Osteocyte (in vitro differentiated cells): ENCODE results near the gene BECN2. TPM values are rescaled to one million over a fixed set of nuclear protein-coding genes. Genes with fewer than 3 reads are reported as not detected.
A peak's percentile ranks its signal among the peaks of the same experiment; 100 is the strongest.

ENCODE experiments used
- DNase-seq: peaks from one replicate; pipeline ENCODE4 v3.0.0; 2021; ENCODE audit warnings: mixed read lengths; ENCODE audit not compliant: unreplicated experiment; ENCODE audit errors: extremely low spot score
- H3K27ac Mint-ChIP-seq: one replicate; pipeline ENCODE4 v1.8.0; 2021; ENCODE audit warnings: mild to moderate bottlenecking, mixed read lengths; ENCODE audit not compliant: unreplicated experiment
- H3K27me3 Mint-ChIP-seq: one replicate; pipeline ENCODE4 v1.8.0; 2021; ENCODE audit warnings: mixed read lengths; ENCODE audit not compliant: unreplicated experiment
- H3K36me3 Mint-ChIP-seq: one replicate; pipeline ENCODE4 v1.8.0; 2021; ENCODE audit warnings: mixed read lengths; ENCODE audit not compliant: unreplicated experiment
- H3K4me1 Mint-ChIP-seq: one replicate; pipeline ENCODE4 v1.8.0; 2021; ENCODE audit warnings: mixed read lengths; ENCODE audit not compliant: unreplicated experiment
- H3K4me3 Mint-ChIP-seq: one replicate; pipeline ENCODE4 v1.8.0; 2021; ENCODE audit warnings: mild to moderate bottlenecking, moderate library complexity, mixed read lengths; ENCODE audit not compliant: unreplicated experiment
- H3K9me3 Mint-ChIP-seq: one replicate; pipeline ENCODE4 v1.8.0; 2021; ENCODE audit warnings: mixed read lengths; ENCODE audit not compliant: unreplicated experiment
- long read RNA-seq: library from polyadenylated mRNA; unstranded; transcript quantifications from one replicate; pipeline ENCODE4 v2.0.0, GENCODE V29; 2021
- total RNA-seq: library from RNA; stranded (reverse); gene quantifications from 2 replicates; pipeline ENCODE4 v1.2.1, GENCODE V29; 2021
- TF ChIP-seq, protein P1 (sequence below): fragments of 200-600 bp; sonication (generic); IDR thresholded peaks from 2 replicates; pipeline ENCODE4 v1.5.0; 2021; ENCODE audit warnings: antibody characterized with exemption, mild to moderate bottlenecking, moderate library complexity

The BECN2 gene, protein sequence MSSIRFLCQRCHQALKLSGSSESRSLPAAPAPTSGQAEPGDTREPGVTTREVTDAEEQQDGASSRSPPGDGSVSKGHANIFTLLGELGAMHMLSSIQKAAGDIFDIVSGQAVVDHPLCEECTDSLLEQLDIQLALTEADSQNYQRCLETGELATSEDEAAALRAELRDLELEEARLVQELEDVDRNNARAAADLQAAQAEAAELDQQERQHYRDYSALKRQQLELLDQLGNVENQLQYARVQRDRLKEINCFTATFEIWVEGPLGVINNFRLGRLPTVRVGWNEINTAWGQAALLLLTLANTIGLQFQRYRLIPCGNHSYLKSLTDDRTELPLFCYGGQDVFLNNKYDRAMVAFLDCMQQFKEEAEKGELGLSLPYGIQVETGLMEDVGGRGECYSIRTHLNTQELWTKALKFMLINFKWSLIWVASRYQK
- total RNA-seq: not detected in 2 replicates
- long read RNA-seq: 0 reads

DNA sequence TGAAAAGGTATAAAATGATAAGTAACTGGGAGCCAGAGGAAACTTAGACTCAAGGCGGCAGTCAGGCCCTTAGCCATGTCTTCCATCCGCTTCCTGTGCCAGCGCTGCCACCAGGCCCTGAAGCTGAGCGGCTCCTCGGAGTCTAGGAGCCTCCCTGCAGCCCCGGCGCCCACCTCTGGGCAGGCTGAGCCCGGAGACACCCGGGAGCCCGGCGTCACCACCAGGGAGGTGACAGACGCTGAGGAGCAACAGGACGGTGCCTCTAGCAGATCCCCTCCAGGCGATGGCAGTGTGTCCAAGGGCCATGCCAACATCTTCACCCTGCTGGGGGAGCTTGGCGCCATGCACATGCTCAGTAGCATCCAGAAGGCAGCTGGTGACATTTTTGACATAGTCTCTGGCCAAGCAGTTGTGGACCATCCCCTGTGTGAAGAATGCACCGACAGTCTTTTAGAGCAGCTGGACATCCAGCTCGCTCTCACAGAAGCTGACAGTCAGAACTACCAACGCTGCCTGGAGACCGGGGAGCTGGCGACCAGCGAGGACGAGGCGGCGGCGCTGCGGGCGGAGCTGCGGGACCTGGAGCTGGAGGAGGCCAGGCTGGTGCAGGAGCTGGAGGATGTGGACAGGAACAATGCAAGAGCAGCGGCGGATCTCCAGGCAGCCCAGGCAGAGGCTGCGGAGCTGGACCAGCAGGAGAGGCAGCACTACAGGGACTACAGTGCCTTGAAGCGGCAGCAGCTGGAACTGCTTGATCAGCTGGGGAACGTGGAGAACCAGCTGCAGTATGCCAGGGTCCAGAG, at the start of gene BECN2:
TSS of gene BECN2 (plus strand) at position 76 of the 803 bp plus-strand sequence. CDS start at position 76, 0 bp downstream.
- DNase-seq: no peak
- H3K4me3 Mint-ChIP-seq: no peak within 1 kb of the TSS
- H3K27ac Mint-ChIP-seq: no peak within 1 kb of the TSS
- no peaks in the 10 kb centered on the region for H3K4me1 Mint-ChIP-seq
- TF ChIP-seq, protein P1, sequence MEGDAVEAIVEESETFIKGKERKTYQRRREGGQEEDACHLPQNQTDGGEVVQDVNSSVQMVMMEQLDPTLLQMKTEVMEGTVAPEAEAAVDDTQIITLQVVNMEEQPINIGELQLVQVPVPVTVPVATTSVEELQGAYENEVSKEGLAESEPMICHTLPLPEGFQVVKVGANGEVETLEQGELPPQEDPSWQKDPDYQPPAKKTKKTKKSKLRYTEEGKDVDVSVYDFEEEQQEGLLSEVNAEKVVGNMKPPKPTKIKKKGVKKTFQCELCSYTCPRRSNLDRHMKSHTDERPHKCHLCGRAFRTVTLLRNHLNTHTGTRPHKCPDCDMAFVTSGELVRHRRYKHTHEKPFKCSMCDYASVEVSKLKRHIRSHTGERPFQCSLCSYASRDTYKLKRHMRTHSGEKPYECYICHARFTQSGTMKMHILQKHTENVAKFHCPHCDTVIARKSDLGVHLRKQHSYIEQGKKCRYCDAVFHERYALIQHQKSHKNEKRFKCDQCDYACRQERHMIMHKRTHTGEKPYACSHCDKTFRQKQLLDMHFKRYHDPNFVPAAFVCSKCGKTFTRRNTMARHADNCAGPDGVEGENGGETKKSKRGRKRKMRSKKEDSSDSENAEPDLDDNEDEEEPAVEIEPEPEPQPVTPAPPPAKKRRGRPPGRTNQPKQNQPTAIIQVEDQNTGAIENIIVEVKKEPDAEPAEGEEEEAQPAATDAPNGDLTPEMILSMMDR: no peak
- H3K27me3 Mint-ChIP-seq: peaks cover 1% of the 10 kb centered on the region
- no peaks in the 10 kb centered on the region for H3K36me3 Mint-ChIP-seq
- H3K9me3 Mint-ChIP-seq: no peaks in the 10 kb centered on the region

DNA sequence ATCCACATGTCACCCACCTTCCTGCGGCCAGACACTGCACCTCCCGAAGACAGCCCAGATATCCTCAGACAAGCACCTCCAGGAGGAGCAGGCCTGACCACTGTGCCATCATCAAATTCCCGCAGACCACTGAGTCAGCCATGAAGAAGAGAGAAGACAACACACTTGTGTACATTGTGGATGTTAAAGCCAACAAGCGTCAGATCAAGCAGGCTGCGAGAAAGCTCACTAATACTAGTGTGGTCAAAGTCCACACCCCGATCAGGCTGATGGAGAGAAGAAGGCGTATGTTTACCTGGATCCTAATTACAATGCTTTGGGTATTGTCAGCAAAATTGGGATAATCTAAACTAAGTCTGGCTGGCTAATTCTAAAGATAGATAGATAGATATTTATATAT, 41.4 kb upstream of the BECN2 start:
- H3K9me3 Mint-ChIP-seq: no peaks in the 10 kb centered on the region
- H3K27ac Mint-ChIP-seq: no peak overlapping the region
- H3K4me1 Mint-ChIP-seq: peaks cover 9% of the 10 kb centered on the region
- H3K27me3 Mint-ChIP-seq: no peaks in the 10 kb centered on the region
- no peak for DNase-seq
- TF ChIP-seq, protein P1: no peak
- no peaks in the 10 kb centered on the region for H3K36me3 Mint-ChIP-seq
- no peak overlapping the region for H3K4me3 Mint-ChIP-seq

DNA sequence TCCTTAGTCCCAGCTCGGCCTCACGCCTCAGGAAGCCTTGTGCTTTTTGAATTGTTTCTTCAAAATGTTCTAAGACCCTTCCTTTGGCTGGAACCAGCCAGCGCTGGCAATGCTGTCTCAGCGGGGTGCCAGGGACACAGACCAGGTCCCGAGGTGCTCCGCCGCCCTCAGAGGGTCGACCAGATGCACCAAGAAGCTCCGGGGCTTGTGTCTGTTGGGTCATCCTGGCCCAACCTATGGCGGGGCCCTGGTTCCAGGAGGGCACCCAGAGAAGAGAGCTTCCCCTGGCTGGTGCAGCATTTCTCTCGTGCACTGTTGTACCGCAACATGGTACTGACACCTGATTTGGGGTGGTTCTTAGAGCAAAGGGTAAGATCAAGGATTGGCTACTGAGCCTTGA, 40.1 kb upstream of the BECN2 start:
- TF ChIP-seq, protein P1: no peak
- Mint-ChIP-seq H3K4me3 (no peak overlapping the region), H3K4me1 (peaks cover 9% of the 10 kb centered on the region), H3K27ac (no peak overlapping the region), H3K9me3 (no peaks in the 10 kb centered on the region), H3K27me3 (no peaks in the 10 kb centered on the region), H3K36me3 (no peaks in the 10 kb centered on the region)
- DNase-seq: no peak

DNA sequence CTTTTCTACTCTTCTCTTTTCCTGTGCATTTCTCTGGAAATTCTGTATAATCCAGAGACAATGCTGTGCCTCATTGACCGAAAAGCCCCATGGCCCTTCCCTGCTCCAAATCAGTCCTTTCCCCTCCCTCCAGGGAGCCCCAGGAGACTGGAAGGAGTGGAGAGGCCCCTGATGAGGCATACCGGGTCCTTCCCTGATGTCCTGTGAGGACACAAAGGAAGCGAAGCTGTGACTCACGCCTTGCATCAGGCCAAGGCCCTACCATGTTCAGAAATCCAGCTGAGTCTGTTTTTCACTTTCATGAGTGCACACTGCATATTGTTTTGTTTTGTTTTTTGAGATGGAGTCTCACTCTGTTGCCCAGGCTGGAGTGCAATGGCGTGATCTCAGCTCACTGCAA, 38.7 kb upstream of the BECN2 start:
- peaks cover 9% of the 10 kb centered on the region for H3K4me1 Mint-ChIP-seq
- no peak overlapping the region for H3K4me3 Mint-ChIP-seq
- H3K27ac Mint-ChIP-seq: peak overlapping the region; percentile 50
- no peaks in the 10 kb centered on the region for H3K36me3 Mint-ChIP-seq
- TF ChIP-seq, protein P1: no peak
- no peaks in the 10 kb centered on the region for H3K9me3 Mint-ChIP-seq
- DNase-seq: no peak
- no peaks in the 10 kb centered on the region for H3K27me3 Mint-ChIP-seq
